K562 (cell line): Measurements from ENCODE around the gene PRICKLE4. TPM values are rescaled to one million over a fixed set of nuclear protein-coding genes. Genes with fewer than 3 reads are reported as not detected.

Source experiments
- ATAC-seq: fragments of 200-7000 bp; cut with Tn5 transposase; 3 replicates; pipeline ENCODE4 v1.9.1; 2020; ENCODE audit warnings: moderate library complexity
- BruUV-seq: library from RNA; stranded (reverse); fragments of 400-500 nt; replicated peaks from 2 replicates; lab custom pipeline; 2021; lab: Mats Ljungman, UMichigan
- CTCF ChIA-PET: fragments of 300-600 bp; formaldehyde crosslinking; extraction: SDS; loops from one replicate; lab custom pipeline; 2021; ENCODE audit warnings: low intra/inter-chr PET ratio; lab: Yijun Ruan, JAX
- POLR2A ChIA-PET: fragments of 300-600, 350-650 bp; sonication (Branson Sonifier 250); formaldehyde crosslinking; extraction: SDS; loops from one replicate; lab custom pipeline; 2021; ENCODE audit warnings: antibody characterized with exemption, inconsistent platforms; lab: Yijun Ruan, JAX
- DNase-seq, 4 experiments: peaks; one replicate each; pipeline versions ENCODE4 v3.0.0 to v3.0.0-alpha.2; 2011 to 2018; ENCODE audit warnings: low spot score in 3 of 4, mixed read lengths in 3 of 4; ENCODE audit errors: extremely low read depth in 1 of 4
- FAIRE-seq: peaks from 2 replicates; lab custom pipeline; 2011; peaks lifted over from hg19 to GRCh38; lab: Jason Lieb, UNC
- H2AFZ ChIP-seq: 2 replicates; pipeline ENCODE4 v1.6.0; 2011; ENCODE audit warnings: low read depth, low read length, control low read depth, inconsistent platforms
- H3K27ac ChIP-seq: fragments of 200-600 bp; 3 replicates; pipeline ENCODE4 v1.8.0; 2011; ENCODE audit warnings: low read depth, mild to moderate bottlenecking, control low read depth, inconsistent platforms, low read length, moderate library complexity, mixed read lengths; ENCODE audit errors: extremely low read depth
- H3K27me3 ChIP-seq, 2 experiments: fragments of 300-600 bp in 1 of 2; 2 replicates in 1 of 2; 3 replicates in 1 of 2; pipeline versions ENCODE4 v1.6.0 to v1.8.0; 2011; ENCODE audit warnings: inconsistent platforms in 2 of 2, low read length in 2 of 2, mild to moderate bottlenecking in 1 of 2, mixed read lengths in 1 of 2, moderate library complexity in 1 of 2; ENCODE audit not compliant: control insufficient read depth in 2 of 2, insufficient read depth in 2 of 2
- H3K36me3 ChIP-seq: fragments of 300-600 bp; 3 replicates; pipeline ENCODE4 v1.8.0; 2011; ENCODE audit warnings: mild to moderate bottlenecking, low read length, inconsistent platforms; ENCODE audit not compliant: control insufficient read depth, insufficient read depth
- H3K4me1 ChIP-seq, 2 experiments: fragments of 200-600 bp in 1 of 2; replicated peaks in 1 of 2; 2 replicates in 1 of 2; 3 replicates in 1 of 2; pipeline versions ENCODE4 v1.5.1 to v1.8.0; 2011; ENCODE audit warnings: inconsistent platforms in 2 of 2, low read length in 2 of 2, mild to moderate bottlenecking in 1 of 2, mixed read lengths in 1 of 2, moderate library complexity in 1 of 2; ENCODE audit not compliant: control insufficient read depth in 2 of 2, insufficient read depth in 2 of 2
- H3K4me2 ChIP-seq: 2 replicates; pipeline ENCODE4 v1.6.1; 2011; ENCODE audit warnings: low read length, control low read depth, inconsistent platforms, mixed read lengths; ENCODE audit not compliant: insufficient read depth
- H3K4me3 ChIP-seq: fragments of 200-600 bp; sonication (generic), shearing (Covaris generic); 2 replicates; pipeline ENCODE4 v1.5.1; 2016; ENCODE audit warnings: control low read depth, inconsistent platforms
- H3K79me2 ChIP-seq: fragments of 200-600 bp; 3 replicates; pipeline ENCODE4 v1.8.0; 2011; ENCODE audit warnings: low read length, inconsistent platforms; ENCODE audit not compliant: control insufficient read depth, insufficient read depth
- H3K9ac ChIP-seq, 2 experiments: 2 replicates each; pipeline versions ENCODE4 v1.6.0 to v1.6.1; 2011; ENCODE audit warnings: low read depth in 2 of 2, low read length in 2 of 2, control low read depth in 1 of 2, inconsistent platforms in 1 of 2, mild to moderate bottlenecking in 1 of 2, mixed read lengths in 1 of 2; ENCODE audit not compliant: insufficient read depth in 1 of 2
- H3K9me1 ChIP-seq: one replicate; pipeline ENCODE4 v1.6.0; 2011; ENCODE audit warnings: inconsistent platforms, mild to moderate bottlenecking, low read length, moderate library complexity; ENCODE audit not compliant: control insufficient read depth, insufficient read depth
- H3K9me3 ChIP-seq: replicated peaks from 2 replicates; pipeline ENCODE4 v1.5.1; 2011; ENCODE audit warnings: low read depth, low read length, inconsistent platforms; ENCODE audit not compliant: control insufficient read depth, insufficient read depth
- H4K20me1 ChIP-seq: replicated peaks from 2 replicates; pipeline ENCODE4 v1.6.1; 2011; ENCODE audit warnings: low read length, inconsistent platforms, mixed read lengths; ENCODE audit not compliant: control insufficient read depth, insufficient read depth
- ATF3 ChIP-seq, 2 experiments: fragments of 450-650 bp in 1 of 2; sonication (generic) in 1 of 2; formaldehyde crosslinking in 1 of 2; IDR thresholded peaks in 1 of 2; conservative IDR thresholded peaks in 1 of 2; 2 replicates each; pipeline versions ENCODE4 v1.6.1 to v1.8.1; 2016 to 2023; ENCODE audit warnings: mild to moderate bottlenecking in 2 of 2, moderate library complexity in 2 of 2, inconsistent platforms in 1 of 2, missing genetic modification reagents in 1 of 2
- ATF7 ChIP-seq: fragments of 450-650 bp; IDR thresholded peaks from 2 replicates; pipeline ENCODE4 v1.7.1; 2014; ENCODE audit warnings: mild to moderate bottlenecking, moderate library complexity
- CAMTA2 ChIP-seq: fragments of 250-450 bp; sonication (Bioruptor Pico); conservative IDR thresholded peaks from 2 replicates; pipeline ENCODE4 v1.5.1; 2022
- CHD2 ChIP-seq: IDR thresholded peaks from 2 replicates; pipeline ENCODE4 v1.6.1; 2011; ENCODE audit warnings: low read depth, low read length
- ELF4 ChIP-seq: fragments of 450-650 bp; formaldehyde crosslinking; IDR thresholded peaks from 2 replicates; pipeline ENCODE4 v1.4.0; 2022; ENCODE audit warnings: missing genetic modification characterization
- JUN ChIP-seq, 2 experiments: sonication (generic) in 1 of 2; formaldehyde crosslinking in 1 of 2; IDR thresholded peaks; 2 replicates each; pipeline versions ENCODE4 v1.6.1 to v1.8.0; 2012 to 2022; ENCODE audit warnings: borderline replicate concordance in 2 of 2, mild to moderate bottlenecking in 2 of 2, improper control_type of control experiment in 1 of 2, low read depth in 1 of 2, low read length in 1 of 2, missing genetic modification reagents in 1 of 2
- JUND ChIP-seq, 2 experiments: IDR thresholded peaks; 2 replicates in 1 of 2; 3 replicates in 1 of 2; pipeline ENCODE4 v1.6.1; 2011; ENCODE audit warnings: borderline replicate concordance in 2 of 2, low read depth in 2 of 2, low read length in 2 of 2, improper control_type of control experiment in 1 of 2, missing biosample characterization in 1 of 2, missing genetic modification characterization in 1 of 2, missing genetic modification reagents in 1 of 2
- MEF2A ChIP-seq: IDR thresholded peaks from 2 replicates; pipeline ENCODE4 v1.6.1; 2011; ENCODE audit warnings: low read depth, mild to moderate bottlenecking, low read length, moderate library complexity; ENCODE audit not compliant: control insufficient read depth
- MEF2D ChIP-seq: conservative IDR thresholded peaks from 2 replicates; pipeline ENCODE4 v1.6.1; 2016; ENCODE audit warnings: low read depth, missing genetic modification characterization, missing compliant biosample characterization
- ZNF586 ChIP-seq: fragments of 450-650 bp; formaldehyde crosslinking; conservative IDR thresholded peaks from 2 replicates; pipeline ENCODE4 v1.4.0; 2020; ENCODE audit warnings: mild to moderate bottlenecking, moderate library complexity
- whole genome bisulfite sequencing: fragments of 100-300 bp; shearing (Covaris generic); methylation state at CpG from one replicate; pipeline ENCODE4 v1.1.6; 2016; ENCODE audit warnings: low coverage, mixed read lengths; ENCODE audit not compliant: insufficient coverage; ENCODE audit errors: missing lambda C conversion rate; 5-methylcytosine and 5-hydroxymethylcytosine counted together
- in situ Hi-C: fragments of 300-500 bp; cut with MboI; formaldehyde crosslinking; loops from 4 replicates; pipeline ENCODE4 v1.15.0; 2018; ENCODE audit warnings: inconsistent platforms, mixed read lengths
- intact Hi-C: fragments of 100-400 bp; cut with micrococcal nuclease; formaldehyde crosslinking; loops from 2 replicates; pipeline ENCODE4 v1.14.2; 2022
- polyA plus RNA-seq, 8 experiments: library from polyadenylated mRNA; depleted of rRNA in 4 of 8; stranded (reverse) in 5 of 8; unstranded in 3 of 8; fragments of >200 nt; fragmentation: Nextera tagmentation in 2 of 8; fragmentation: Illumina TruSeq in 1 of 8; extraction: Ambion mirVana in 2 of 8; extraction: Trizol in 1 of 8; gene quantifications; 2 replicates each; pipeline versions ENCODE4 v1.2.1 to v1.2.3, GENCODE V29; 2011 to 2014; ENCODE audit warnings: inconsistent platforms in 1 of 8, missing spikeins in 1 of 8
- total RNA-seq, 7 experiments: library from RNA; depleted of rRNA in 6 of 7; stranded (reverse); fragments of >200 nt in 6 of 7; fragmentation: Illumina TruSeq in 2 of 7; extraction: Trizol in 2 of 7; gene quantifications; 2 replicates each; pipeline versions ENCODE4 v1.2.1 to v1.2.3, GENCODE V29; 2011 to 2021; ENCODE audit warnings: low replicate concordance in 1 of 7
- TF ChIP-seq, protein P1 (sequence below): sonication (generic); formaldehyde crosslinking; IDR thresholded peaks from 2 replicates; pipeline ENCODE4 v1.8.1; 2022; ENCODE audit warnings: missing genetic modification reagents

The PRICKLE4 gene
- total and polyA plus RNA-seq, 9 of the 15 experiments (the other 6 are each of a cell fraction or from before 2014, with no cell fraction given): 0.20 to 0.32 (median 0.27) TPM; not detected in 6

DNA sequence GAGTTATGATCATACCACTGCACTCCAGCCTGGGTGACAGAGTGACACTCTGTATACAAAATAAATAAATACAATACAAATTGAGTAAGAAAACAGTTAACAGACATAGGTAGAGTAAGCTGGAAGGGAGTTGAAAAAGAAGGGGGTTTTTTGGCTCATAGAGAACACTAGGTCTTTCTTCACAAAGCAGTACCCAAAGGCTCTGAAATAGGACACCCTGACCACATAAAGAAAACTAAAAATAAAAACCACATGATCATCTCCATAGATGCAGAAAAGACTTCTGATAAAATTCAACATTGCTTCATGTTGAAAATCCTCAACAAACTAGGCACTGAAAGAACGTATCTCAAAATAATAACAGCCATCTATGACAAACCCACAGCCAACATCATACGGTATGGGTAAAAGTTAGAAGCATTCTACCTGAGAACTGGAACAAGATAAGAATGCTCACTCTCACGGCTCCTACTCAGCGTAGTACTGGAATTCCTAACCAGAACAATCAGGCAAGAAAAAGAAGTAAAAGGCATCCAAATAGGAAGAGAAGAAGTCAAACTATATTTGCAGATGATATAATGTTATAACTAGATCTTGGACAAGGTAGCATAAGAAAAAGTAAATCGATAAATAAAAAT lies 55.6 kb downstream of the PRICKLE4 start:
- Histone ChIP-seq H2AFZ (peak overlapping the region; percentile 14; the same call in 1 of the 2 replicates), H3K36me3 (no peaks in the 10 kb centered on the region), H3K79me2 (no peaks in the 10 kb centered on the region), H3K4me2 (no peak overlapping the region), H4K20me1 (no peaks in the 10 kb centered on the region), H3K27ac (no peak overlapping the region), H3K9me1 (no peaks in the 10 kb centered on the region), H3K9ac (no peak overlapping the region), H3K4me1 (peaks cover 0 to 13% of the 10 kb centered on the region in 2 experiments; a peak in 3 of 5 replicates), H3K27me3 (no peaks in the 10 kb centered on the region), H3K9me3 (no peaks in the 10 kb centered on the region; the same call in 1 of the 2 replicates), H3K4me3 (no peak overlapping the region)
- FAIRE-seq (no peak), ATAC-seq (peak; percentile 58; the same call in 2 of the 3 replicates), DNase-seq (no peak)
- ChIA-PET CTCF (no interaction called here), POLR2A (no interaction called here)
- in situ Hi-C loops (no loop called here), intact Hi-C loops (no loop called here)
- no TSS peak for BruUV-seq
- TF ChIP-seq ZNF586 (CRISPR knock-in tag) (no peak), MEF2D (tag) (0 out of 2 replicates have a peak, but pooled peaks have one; percentile 22), ELF4 (CRISPR knock-in tag) (0 out of 2 replicates have a peak, but pooled peaks have one; percentile 7)
- WGBS: 28% methylated on average over 5 of the region's 5 CpGs

DNA sequence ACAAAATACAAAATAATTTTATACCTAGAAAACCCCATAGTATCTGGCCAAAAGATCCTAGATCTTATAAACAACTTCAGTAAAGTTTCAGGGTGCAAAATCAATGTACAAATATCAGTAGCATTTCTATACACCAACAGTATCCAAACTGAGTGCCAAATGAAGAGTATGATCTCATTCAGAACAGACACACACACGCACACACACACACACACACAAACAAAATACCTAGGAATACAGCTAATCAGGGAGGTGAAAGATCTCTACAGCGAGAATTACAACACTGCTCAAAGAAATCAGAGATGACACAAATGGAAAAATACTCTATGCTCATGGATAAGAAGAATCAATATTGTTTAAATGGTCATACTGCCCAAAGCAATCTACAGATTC lies 56.1 kb downstream of the PRICKLE4 start:
- Histone ChIP-seq H3K27ac (no peak overlapping the region), H3K9me3 (no peaks in the 10 kb centered on the region; the same call in 1 of the 2 replicates), H3K9me1 (no peaks in the 10 kb centered on the region), H3K4me3 (no peak overlapping the region), H2AFZ (no peak overlapping the region), H3K79me2 (no peaks in the 10 kb centered on the region), H3K4me2 (no peak overlapping the region), H3K27me3 (no peaks in the 10 kb centered on the region), H3K9ac (no peak overlapping the region), H4K20me1 (no peaks in the 10 kb centered on the region), H3K4me1 (peaks cover 0 to 13% of the 10 kb centered on the region in 2 experiments; a peak in 3 of 5 replicates), H3K36me3 (no peaks in the 10 kb centered on the region)
- peak; percentile 85 for TF ChIP-seq MEF2A
- TF ChIP-seq CHD2: no peak
- 0 out of 2 replicates have a peak, but pooled peaks have one; percentile 24 for TF ChIP-seq ATF7
- peak; percentile 40; the same call in 1 of the 2 replicates for TF ChIP-seq JUN (IDR thresholded peaks at IDR 0.05; ENCODE audit: borderline replicate concordance, low read depth, low read length)
- no peak for TF ChIP-seq JUN (CRISPR knock-in tag; IDR thresholded peaks at IDR 0.05; ENCODE audit: borderline replicate concordance)
- TF ChIP-seq JUND (IDR thresholded peaks at IDR 0.05; ENCODE audit: borderline replicate concordance, low read depth, low read length): no peak
- TF ChIP-seq JUND (tag; IDR thresholded peaks at IDR 0.05; ENCODE audit: borderline replicate concordance, low read depth, low read length): peak; percentile 72
- TF ChIP-seq, protein P1, sequence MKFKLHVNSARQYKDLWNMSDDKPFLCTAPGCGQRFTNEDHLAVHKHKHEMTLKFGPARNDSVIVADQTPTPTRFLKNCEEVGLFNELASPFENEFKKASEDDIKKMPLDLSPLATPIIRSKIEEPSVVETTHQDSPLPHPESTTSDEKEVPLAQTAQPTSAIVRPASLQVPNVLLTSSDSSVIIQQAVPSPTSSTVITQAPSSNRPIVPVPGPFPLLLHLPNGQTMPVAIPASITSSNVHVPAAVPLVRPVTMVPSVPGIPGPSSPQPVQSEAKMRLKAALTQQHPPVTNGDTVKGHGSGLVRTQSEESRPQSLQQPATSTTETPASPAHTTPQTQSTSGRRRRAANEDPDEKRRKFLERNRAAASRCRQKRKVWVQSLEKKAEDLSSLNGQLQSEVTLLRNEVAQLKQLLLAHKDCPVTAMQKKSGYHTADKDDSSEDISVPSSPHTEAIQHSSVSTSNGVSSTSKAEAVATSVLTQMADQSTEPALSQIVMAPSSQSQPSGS (CRISPR knock-in tag): peak; percentile 50; the same call in 1 of the 2 replicates
- TF ChIP-seq ATF3 (IDR thresholded peaks at IDR 0.05): peak; percentile 65
- TF ChIP-seq ATF3 (CRISPR knock-in tag; conservative IDR thresholded peaks at IDR 0.05): peak; percentile 52; the same call in 1 of the 2 replicates
- no peak for TF ChIP-seq CAMTA2 (CRISPR knock-in tag)
- BruUV-seq: no TSS peak
- DNase-seq (no peak), ATAC-seq (no peak), FAIRE-seq (no peak)
- ChIA-PET CTCF (no interaction called here), POLR2A (no interaction called here)
- intact Hi-C loops (no loop called here), in situ Hi-C loops (no loop called here)
- 46% methylated on average over 2 of the region's 2 CpGs for WGBS
